GM19395 (cell line): Measurements from ENCODE around the gene ADGB.

Experiments
- ATAC-seq: cut with Tn5 transposase; IDR thresholded peaks from one replicate; pipeline ENCODE4 v1.9.1; 2021; ENCODE audit warnings: mild to moderate bottlenecking, moderate library complexity; ENCODE audit not compliant: unreplicated experiment

ADGB gene

DNA sequence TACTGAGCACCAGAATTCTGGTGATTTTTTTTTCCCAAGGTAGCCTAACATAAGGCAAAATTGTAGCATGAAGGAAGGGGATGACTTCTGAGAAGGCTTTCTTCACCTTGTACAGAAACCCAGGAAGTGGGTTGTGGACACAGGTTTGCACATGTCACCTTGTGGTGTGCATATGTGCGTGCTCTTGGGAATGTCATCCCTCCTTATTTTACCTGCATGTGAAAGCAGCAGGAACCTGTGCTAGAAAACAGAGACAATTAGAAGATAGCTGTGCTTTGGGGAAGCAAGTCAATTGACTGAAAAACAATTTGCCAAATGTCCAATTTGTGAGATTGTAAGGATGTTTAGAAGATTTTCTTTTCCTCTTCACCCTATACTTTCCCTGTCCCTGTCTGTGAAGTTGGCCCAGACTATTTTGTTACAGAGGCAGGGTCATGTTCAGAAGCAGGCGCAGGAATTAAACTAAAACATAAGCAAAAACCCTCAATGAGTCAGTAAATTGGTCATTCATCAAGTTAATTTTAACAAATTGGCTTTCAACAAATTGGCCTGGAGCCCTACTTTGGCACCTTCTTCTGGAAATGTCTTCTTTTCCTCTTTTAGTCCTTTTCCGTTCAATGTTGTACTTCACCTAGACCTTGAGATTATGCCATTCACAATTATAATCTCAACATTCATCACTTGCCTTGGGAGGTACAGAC is 261.2 kb downstream of the ADGB start:
- no peak for ATAC-seq

DNA sequence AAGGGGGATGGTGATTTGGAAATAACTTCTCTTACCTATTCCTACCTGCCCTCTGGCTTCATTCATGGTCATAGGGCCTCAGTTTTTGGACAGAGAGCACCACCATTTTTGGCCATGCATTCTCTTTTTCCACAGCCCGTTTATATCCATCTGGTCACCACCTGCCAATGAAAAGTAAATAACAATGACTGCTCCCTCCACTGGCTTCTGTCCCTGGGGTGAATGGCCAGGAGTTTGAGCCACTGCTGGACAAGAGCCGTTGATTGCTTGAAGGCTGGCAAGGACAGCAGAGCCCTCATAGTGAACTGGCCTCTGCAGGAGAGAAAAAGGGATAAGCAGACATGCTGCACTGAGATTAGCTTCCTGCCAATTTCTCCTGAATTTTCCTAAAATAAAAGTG is 261.8 kb downstream of the ADGB start:
- ATAC-seq, result no peak

DNA sequence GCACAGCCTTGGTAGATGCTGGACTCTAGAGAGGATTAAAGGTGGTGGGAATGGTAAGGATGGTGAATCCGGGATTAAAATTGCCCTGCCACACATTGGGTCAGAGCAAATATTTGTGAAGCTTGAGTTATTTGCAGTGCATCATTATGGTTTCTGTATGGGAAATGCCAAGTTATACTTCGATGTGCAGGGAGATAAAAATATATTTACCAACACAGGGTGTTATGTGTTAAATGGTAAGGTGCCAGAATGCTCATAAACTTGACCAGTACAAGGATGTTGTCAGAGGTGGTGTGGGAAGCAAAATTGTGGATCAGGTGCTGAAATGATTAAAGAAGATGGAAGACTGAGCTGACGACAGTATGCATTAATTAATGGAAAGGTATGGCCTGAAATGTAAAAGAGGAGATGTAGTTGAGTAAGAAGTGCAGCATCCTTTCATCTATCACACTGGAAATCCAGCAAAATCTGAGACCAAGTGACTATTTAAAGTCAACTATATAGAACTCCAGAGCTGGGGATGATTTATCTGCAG is 262.3 kb downstream of the ADGB start:
- ATAC-seq, result no peak

DNA sequence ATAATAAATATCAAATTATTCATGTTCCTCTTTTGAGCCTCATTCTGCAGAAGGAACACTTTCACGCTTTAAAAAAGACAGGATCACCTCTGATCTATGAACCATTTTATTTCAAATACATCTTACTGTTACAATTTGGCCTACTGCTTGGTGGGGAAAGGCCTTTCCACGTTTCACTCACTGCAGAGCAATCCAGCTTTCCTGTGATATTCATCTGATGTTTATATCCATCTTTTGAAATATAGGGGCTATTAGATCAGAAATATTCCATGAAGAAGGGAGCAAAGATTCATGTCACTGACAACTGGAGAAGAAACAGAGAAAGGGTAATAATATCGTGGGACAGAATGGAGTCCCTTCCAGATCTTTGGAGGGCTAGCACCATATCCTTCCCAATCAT is 262.9 kb downstream of the ADGB start:
- ATAC-seq, result no peak

DNA sequence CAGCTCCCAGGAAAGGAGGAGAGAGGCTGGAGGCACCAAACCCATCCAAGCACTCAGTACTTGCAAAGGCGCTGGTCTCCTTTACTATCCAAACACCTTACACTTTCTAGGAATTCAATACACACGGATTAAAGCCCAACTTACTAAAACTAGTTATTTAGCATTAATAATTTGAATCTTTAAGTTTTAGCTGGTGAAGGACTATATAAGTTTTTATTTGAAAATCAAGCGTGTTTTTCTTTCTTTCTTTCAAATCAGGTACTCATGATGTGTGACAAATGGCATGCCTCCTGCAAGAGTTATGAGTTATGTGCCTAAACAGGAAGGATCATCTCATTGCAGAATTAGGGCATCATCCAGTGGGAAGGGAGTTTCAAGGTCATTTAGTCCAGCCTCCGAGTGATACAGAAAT is 263.7 kb downstream of the ADGB start:
- no peak for ATAC-seq

DNA sequence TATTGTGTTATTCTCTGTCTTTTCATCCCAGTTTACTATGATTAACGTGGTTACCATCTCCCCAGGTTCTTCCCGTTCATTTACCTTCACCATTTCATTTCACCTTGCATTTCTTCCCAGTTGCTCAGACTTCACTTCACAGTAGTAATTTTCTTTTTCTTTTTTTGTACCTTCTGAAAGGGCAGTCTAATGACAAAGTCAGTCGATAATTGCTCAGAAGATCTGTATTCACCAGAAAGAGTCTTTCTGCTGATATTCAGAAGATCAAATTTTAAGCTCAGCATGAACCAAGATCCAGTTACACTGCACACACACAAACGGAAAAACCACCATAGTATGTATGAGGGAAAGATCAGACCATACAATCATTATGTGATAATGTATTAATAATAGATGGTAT is 265.5 kb downstream of the ADGB start:
- ATAC-seq, result no peak

DNA sequence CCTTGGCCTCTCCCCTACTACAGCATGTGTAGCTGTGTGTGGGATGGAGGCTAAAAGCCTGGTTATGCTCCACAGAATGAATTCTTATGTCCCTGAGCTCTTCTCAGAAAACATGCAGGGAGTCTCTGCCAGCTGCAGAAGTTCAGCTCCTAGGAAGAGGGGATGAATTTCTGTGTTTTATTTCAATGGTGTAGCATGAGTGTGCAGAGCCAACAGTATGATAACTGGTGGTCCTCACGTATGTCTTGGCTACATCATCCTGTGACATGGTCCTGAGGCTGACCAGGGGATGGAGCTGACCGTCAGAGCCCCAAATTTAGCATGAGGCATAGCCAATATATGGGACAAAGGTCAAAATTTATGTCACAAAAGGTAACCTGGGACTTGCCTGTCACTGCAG is 266.1 kb downstream of the ADGB start:
- ATAC-seq, result no peak
